GM21447 (cell line): ENCODE measurements around the gene OR1N2.
"Not testable (repeated sequence)": the region's sequence is repeated elsewhere in the genome, so short reads cannot be mapped to it uniquely, and the experiment has no call there.

ENCODE experiments used
- ATAC-seq: cut with Tn5 transposase; IDR thresholded peaks from one replicate; pipeline ENCODE4 v1.9.1; 2021; ENCODE audit not compliant: unreplicated experiment

Gene OR1N2

GRCh38 chr9:122552812-122553211 is at the start of gene OR1N2:
OR1N2 (plus strand) TSS chr9:122553112; CDS start chr9:122553212, 100 bp downstream.
- no peak for ATAC-seq

GRCh38 chr9:122506964-122507363 is 45.9 kb upstream of the OR1N2 start:
- no peak for ATAC-seq

- ATAC-seq = no peak
These were observed 42.4 kb upstream of the OR1N2 start, which contains the start of gene OR1J2 for GRCh38 chr9:122510502-122510901. OR1J2 (plus strand) TSS chr9:122510802; CDS start chr9:122510802, 0 bp downstream.

GRCh38 chr9:122518226-122518625 is 34.7 kb upstream of the OR1N2 start:
- ATAC-seq = no peak

- no peak for ATAC-seq
These were observed 34.1 kb upstream of the OR1N2 start, which contains the start of gene OR1J4 for GRCh38 chr9:122518841-122519240. OR1J4 (plus strand) TSS chr9:122519141; CDS start chr9:122519141, 0 bp downstream.

- ATAC-seq = no peak
These were observed 33.5 kb upstream of the OR1N2 start for GRCh38 chr9:122519376-122519775.

GRCh38 chr9:122526602-122527001 is 26.3 kb upstream of the OR1N2 start:
- no peak for ATAC-seq

- ATAC-seq = no peak
These were observed 25.7 kb upstream of the OR1N2 start, which contains the start of gene OR1N1 for GRCh38 chr9:122527193-122527592. OR1N1 (minus strand) TSS chr9:122527293; CDS start chr9:122527293, 0 bp downstream.

- ATAC-seq = not testable (repeated sequence)
These were observed 21.8 kb upstream of the OR1N2 start for GRCh38 chr9:122531157-122531556.

GRCh38 chr9:122536134-122536533 is 16.8 kb upstream of the OR1N2 start:
- ATAC-seq = no peak

- not testable (repeated sequence) for ATAC-seq
These were observed 15.8 kb upstream of the OR1N2 start for GRCh38 chr9:122537066-122537465.

- ATAC-seq = no peak
These were observed 14.2 kb upstream of the OR1N2 start for GRCh38 chr9:122538757-122539156.

GRCh38 chr9:122546196-122546595 is 6.7 kb upstream of the OR1N2 start:
- no peak for ATAC-seq

- ATAC-seq = no peak
These were observed 1.5 kb upstream of the OR1N2 start for GRCh38 chr9:122551371-122551770.

GRCh38 chr9:122561446-122561845 is 8.5 kb downstream of the OR1N2 start:
- ATAC-seq = no peak

GRCh38 chr9:122562134-122562760 is 9.3 kb downstream of the OR1N2 start:
- ATAC-seq = no peak

- ATAC-seq = no peak
These were observed 15.0 kb downstream of the OR1N2 start for GRCh38 chr9:122567901-122568300.

GRCh38 chr9:122572456-122572855 is 19.5 kb downstream of the OR1N2 start:
- no peak for ATAC-seq

- no peak for ATAC-seq
These were observed 27.0 kb downstream of the OR1N2 start for GRCh38 chr9:122579874-122580273.

- no peak for ATAC-seq
These were observed 27.4 kb downstream of the OR1N2 start for GRCh38 chr9:122580360-122580759.

GRCh38 chr9:122583284-122583683 is 30.4 kb downstream of the OR1N2 start, which contains the start of gene OR1L8:
OR1L8 (minus strand) TSS chr9:122583384; CDS start chr9:122568477, 14,907 bp downstream.
- ATAC-seq = not testable (repeated sequence)
